HG03097 (cell line): ENCODE measurements around the gene NARF.
"Not testable (repeated sequence)": the region's sequence is repeated elsewhere in the genome, so short reads cannot be mapped to it uniquely, and the experiment has no call there.

Experiments
- ATAC-seq: cut with Tn5 transposase; IDR thresholded peaks from one replicate; pipeline ENCODE4 v1.9.1; 2021; ENCODE audit not compliant: unreplicated experiment, low FRiP score

The NARF gene

DNA sequence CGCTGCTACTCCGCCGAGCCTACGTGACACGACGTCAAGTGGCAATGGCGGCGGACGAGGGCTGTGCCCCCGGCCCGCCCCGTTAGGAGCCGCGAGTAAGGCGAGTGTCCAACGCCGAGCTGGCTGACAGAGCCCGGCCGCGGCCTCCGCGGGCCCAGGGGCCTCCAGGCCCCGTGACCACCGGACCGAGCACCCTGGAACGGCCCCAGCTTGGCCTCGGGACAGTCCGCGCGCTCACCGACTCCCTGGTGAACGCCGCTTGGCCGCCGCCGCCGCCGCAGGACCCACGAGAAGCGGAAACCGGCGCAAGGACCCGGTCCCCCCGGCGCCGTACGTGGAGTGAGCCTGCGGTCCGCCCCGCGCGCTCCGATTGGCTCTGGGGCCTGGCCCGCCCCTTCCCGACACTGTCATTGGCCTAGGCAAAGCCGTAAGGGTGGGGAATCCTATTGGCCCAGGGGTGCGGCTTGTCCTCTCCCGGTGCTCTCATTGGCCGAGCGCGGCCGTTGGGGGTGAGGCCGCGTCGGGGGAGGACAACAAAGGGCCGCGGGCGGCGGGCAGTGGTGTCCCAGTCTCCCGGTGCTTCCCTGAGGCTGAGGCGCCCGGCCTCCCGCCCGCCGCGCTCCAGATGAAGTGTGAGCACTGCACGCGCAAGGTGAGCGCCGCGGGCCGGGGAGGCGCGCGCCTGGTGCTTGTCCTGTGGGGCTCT is at the start of gene NARF:
Gene NARF (plus strand): TSS at position 563 of the 706 bp plus-strand sequence. CDS start 63 bp downstream, at position 626.
- peak; percentile 88 for ATAC-seq

DNA sequence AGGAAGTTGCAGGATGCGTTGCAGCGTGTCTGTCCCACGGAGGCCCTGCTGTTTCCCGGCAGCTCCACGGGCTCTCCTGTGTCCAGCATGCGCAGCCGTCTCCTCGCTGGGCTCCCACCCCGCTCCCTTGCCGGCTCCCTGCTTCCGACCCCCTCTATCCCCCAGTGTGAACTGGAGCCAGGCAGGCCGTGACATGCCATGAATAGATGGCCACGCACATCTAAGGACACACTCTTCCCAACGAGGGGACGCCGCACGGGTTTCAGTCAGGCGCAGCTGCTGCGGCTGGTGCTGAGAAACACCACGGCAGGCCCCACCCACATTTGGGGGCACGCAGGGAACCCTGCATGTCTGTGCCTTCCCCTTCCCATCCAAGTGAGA is 49.6 kb upstream of the NARF start:
- ATAC-seq = no peak

DNA sequence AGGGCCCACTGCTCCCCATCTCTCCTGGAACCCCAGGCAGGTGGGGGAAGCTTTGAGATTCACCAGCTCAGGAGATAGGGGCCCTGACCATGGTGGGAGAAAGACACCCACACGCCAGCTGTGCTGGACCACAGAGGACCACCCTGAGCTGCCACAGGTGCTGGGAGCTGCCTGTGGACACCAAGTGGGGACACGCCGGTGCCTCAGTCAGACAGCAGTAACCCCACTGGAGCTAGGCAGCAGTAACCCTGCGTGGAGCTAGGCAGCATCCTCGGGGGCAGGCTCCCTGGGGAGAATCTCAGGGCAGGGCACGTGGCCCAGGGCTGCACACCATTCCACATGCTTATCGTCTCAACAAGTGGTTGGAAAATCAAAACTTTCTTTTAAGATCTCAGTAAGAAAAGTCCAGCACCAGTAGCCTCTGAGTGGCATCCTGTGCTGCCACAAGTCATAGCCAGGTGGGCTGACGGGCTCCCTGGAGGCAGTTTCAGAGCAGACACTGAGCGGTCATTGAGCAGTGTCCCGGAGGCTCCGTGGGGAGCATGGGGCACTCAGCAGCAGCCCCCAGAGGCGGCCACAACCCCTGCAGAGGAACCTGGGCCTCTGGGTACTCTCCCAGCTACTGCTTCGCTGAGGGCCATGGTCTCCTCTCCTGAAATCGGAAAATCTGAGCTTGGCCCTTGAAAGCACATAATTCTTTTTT is 48.4 kb upstream of the NARF start:
- ATAC-seq = no peak

DNA sequence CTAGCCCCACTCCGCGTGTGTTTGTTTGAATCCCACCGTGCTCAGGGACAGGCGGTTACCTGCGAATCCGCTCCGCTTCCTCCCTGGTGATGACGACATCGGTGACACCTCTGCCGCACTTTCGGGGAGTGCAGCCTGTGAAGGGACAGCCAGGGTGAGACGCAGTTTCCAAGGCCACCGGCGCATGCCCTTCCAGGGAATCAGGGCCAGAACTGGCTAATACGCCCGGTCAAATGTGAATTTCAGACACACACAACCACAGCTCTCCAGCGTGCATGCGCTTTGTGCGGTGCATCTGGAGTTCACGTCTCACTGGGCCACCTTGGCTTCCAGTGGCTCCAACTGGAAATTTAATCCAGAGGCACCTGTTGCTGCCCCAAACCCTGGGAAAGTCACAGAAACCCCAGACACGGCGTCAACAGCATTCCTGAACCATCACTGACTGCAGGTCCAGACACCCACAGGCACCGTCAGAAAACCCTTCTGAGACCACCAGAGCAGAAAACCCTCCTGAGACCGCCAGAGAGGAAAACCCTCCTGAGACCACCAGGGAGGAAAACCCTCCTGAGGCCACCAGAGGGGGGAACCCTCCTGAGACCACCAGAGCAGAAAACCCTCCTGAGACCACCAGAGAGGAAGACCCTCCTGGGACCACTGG is 47.0 kb upstream of the NARF start:
- ATAC-seq = no peak

DNA sequence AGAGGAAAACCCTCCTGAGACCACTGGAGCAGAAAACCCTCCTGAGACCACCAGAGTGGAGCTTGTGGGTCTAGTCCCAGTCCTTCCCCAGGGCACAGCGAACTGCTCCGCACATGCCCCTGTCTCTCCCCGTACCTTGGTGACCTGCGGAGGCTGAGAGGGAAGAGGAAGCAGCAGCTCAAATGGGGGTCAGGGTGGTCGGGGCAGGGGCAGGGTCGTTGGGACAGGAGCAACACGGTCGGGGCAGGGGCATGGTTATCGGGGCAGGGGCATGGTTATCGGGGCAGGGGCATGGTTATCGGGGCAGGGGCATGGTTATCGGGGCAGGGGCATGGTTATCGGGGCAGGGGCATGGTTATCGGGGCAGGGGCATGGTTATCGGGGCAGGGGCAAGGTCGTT is 46.5 kb upstream of the NARF start:
- not testable (repeated sequence) for ATAC-seq

DNA sequence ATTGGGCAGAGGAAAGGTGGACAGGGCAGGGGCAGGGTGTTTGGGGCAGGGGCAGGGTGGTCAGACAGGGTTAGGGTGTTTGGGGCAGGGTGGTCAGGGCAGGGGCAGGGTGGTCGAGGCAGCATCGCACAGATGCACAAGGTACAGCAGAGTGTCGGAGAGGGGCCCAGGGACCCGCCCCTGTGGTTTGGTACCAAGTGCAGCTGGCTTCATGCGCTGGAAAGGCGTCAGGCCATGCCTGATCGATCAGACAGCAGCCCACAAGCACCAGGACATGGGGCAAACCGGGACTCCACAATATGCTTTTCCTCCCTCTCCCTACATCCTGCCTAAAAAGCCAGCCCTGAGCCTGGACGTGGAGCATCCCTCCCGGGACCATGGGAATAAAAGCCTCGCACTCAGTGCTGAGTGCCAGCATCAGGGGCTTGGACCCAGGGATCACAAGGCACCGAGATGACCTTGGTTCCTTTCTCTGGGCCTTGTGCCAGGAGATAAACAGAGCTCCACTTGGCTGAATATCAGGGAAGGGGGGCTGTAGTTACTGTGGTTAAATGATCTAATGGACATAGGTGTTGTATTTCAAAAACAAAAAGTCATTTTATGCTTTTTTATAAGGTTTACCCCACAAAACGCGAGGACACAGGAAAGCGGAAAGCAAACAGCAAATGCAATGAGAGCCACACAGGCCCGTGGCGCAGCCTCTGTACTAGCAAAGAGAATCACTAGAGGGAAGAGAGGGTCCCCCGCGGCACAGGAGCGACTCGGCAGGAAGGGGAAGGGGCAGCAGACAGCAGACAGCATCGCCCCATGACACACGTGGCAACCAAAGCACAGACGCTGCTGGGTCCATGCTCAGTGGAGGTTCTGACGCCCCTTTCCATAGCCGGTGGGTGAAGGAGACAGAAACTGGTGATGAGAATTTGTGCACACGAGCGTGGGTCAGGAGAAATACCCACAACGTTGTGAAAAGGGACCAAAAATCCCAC is 45.7 kb upstream of the NARF start:
- ATAC-seq = no peak

DNA sequence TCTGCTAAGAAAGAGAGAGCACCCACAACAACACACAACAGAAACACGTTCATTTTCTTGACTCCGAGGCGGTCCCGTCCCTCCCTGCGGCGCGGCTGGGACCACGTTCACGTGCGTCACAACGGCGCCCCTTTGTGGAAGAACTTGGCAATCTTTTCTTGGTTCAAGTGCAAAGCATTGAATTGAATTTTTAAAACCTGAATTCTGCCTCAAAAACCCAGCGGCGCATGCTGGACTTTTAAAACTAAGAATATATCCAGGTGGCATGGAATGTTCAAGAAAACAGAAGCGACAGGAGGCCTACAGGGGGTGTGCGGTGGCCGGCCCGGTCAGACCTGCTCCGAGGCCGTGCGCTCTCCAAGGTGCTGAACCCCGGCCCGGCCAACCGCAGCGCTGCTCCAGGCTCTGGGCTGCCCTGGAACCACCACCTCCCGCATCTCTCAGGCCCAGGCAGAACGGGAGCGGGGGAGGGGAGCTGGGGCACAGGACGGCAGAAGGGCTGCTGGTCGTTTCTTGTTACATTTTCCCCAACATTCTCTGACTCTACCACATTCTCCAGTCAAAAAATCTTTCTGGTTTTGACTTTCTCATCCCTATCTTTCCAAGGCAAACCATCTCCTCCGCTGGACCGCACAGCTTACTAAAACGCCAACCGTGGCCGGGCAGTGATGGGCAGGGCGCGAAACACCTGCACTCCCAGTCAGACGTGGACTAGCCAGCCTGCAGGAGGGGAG is 43.8 kb upstream of the NARF start:
- ATAC-seq = no peak

DNA sequence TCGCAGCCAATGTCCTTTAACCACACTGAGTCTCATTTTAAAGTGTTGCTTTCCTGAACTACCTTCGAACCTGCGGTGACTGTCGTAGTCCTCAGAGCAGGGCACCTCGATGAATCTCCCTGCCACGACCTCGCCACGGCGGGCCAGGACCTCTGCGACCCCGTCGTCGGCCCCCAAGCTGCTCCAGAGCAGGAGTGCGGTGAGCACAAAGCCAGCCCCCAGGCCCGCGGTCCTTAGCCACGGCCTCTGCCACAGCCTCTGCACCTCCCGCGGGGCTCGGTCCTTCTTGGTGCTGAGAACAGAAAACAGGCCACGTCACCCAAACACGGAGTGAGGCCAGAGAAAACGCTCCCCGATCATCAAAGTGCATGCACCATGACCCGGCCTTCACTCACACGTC is 43.2 kb upstream of the NARF start:
- ATAC-seq = no peak

DNA sequence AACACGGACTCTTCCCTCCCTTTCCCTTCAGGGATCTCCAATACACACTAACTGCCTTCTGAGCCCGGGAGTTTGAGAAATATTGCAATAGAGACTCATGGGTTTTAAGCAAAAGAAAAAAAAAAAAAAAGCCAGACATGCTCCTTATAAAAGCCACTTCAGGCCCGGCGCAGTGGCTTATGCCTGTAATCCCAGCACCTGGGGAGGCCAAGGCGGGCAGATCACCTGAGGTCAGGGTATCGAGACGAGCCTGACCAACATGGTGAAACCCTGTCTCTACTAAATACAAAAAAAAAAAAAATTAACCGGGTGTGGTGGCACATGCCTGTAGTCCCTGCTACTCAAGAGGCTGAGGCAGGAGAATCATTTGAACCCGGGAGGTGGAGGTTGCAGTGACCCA is 42.8 kb upstream of the NARF start:
- ATAC-seq = no peak

DNA sequence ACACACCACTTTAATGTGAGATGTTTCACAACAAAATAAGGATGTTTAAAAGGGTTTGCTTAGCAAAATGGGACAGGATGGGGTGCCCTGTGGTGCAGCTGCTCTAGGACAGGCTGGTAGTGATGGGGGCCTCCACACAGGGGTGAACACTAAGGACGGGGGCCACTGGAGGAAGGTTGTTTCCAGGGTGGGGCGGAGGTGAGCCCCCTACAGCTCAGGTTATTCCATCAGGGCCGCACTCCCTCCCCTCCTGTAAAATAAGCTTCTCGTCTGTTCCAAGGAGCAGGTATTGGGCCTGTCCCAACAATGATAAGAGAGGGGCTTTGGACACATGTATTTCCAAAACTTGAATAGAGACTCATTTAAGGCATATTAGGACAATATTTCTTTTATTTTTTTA is 42.3 kb upstream of the NARF start:
- no peak for ATAC-seq

DNA sequence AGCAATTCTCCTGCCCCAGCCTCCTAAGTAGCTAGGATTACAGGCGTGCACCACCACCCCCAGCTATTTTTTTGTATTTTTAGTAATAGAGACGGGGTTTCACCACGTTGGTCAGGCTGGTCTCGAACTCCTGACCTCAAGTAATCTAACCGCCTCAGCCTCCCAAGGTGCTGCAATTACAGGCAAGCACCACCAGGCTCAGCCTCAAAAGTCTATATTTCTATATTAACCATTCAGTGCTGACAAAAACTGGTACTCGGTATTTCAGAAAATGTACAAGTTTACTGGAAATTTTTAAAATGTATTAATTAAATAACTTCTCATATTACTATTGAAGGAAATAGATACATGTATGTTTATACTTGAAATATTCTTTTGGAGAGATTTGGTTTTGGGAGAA is 41.8 kb upstream of the NARF start:
- no peak for ATAC-seq

DNA sequence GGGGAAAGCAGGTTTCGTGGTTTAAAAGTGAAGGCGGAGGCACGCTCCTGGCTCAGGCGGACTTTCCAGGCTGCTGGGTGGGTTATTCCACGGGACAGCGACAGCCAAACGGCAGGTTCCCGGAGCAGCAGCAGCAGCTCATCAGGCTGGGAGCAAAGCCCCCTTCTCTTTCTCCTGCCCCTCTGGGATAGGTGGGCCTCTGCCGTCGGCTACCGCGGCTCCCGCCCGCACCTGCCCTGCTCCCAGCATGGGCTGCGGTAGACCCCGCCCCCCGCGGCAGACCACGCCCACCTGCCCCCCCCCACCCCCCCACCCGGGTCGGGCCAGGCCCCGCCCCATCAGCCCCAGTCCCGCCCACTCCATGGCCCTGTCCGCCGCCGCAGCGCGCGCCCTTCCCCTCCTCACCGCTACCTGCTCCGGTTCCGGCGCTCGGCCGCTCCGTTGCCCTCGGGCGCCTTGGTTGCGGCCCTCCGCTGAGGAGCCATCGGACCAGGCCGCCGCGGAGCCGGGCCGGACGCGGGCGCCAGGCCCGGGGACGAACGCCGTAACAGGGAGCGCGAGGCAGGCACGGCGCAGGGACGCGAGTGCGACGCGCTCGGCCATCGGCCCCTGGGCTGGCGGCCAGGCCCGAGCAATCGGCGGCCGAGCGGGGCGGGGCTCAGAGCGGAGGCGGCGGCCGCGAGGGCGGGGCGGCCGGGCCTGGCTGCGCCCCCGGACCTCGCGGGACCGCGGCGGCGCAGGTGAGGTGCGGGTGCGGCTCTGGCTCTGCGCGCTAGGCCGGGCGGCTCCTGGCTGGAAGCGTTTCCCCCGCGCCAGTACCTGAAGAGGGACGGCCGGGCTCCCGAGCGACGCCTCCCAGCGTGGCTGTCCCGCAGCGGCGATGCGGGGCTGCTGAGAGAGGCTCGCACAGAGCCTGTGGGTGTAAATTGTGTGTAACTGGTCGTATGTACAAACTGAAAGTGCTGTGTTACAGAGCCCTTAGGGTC is 40.2 kb upstream of the NARF start, which contains the start of the genes HEXD and OGFOD3:
Gene HEXD (plus strand): TSS at position 347 of the 986 bp plus-strand sequence. CDS start 1,453 bp downstream, outside the sequence.
Gene OGFOD3 (minus strand): TSS at position 586 of the 986 bp plus-strand sequence. CDS start 101 bp downstream, at position 485.
- peak; percentile 77 for ATAC-seq

DNA sequence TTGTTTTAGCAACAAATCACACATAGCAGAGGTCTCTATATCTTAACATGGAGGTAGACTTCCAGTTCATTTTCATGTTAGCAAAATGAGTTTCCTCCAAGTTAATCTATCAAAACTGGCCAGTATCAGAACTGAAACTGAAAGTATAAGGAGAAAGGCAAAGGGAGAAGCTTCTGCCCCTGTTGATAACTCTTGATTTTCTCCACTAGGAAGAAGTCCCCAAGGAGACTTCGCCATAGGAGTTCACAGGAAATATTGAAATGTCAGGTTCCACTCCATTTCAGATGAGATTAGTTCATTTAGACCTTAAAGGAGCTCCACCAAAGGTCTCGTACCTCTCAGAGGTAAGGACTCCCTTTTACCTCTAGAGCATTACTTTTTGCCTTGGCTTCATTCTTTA is 39.0 kb upstream of the NARF start:
- ATAC-seq = no peak

DNA sequence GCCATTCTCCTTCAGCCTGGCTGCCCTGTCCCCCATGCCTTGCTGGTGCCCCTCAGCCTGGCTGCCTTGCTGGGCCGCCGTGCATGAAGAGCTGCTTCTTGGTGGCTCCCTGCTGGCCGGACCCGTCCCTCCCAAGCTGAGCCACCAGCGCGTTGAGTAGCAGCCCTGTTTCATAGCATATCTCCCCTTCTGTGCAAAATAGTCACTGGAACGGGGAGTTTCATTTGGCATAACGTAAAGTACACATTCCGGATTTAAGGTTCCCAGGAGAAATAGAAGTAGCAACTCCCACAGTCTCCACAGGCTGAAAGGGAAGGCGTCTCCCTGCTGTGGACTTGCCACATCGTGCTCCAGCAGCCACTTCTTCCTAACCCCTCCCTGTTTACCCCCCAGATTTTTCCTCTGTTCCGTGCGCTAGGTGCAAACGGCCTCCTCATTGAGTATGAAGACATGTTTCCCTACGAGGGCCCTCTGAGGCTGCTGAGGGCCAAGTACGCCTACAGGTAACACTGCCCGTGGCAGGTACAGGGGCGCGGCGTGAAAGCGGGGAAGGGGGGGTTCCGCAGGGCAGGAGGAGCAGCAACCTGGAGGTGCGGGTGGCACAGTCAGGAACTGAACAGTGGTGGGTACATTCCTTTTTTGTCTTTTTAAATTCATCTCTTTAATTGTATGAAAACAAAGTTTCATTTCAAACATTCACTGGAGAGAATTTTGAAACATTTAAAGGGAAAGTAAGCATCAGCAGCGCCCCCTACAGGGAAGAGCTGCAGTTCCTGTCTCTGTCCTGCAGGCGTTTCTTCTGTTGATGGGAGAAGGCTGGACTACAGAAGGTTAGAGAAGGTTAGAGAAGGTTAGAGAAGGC is 34.3 kb upstream of the NARF start:
- no peak for ATAC-seq

DNA sequence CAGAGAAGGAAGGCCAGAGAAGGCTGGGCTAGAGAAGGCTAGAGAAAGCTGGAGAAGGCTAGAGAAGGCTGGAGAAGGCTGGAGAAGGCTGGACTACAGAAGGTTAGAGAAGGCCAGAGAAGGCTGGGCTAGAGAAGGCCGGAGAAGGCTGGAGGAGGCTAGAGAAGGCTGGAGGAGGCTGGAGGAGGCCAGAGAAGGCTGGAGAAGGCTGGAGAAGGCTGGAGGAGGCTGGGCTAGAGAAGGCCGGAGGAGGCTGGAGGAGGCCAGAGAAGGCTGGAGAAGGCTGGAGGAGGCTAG is 33.7 kb upstream of the NARF start:
- no peak for ATAC-seq

DNA sequence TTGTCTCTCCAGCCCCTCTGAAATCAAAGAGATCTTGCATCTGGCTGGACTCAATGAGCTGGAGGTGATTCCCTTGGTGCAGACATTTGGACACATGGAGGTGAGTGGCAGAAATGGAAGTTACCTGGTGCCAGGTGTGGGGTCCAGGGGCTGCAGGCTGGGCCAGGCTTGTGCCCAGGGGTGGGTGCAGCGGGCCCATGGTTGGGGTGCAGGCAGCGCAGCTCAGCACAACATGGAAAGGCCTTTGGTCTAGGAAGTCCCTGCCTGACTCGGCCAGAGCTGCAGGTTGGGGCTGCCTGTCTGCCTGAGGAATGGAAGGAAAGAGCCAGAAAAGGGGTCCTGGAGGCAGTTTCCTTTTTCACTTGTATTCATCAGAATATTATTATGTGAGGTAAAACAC is 30.0 kb upstream of the NARF start:
- no peak for ATAC-seq

DNA sequence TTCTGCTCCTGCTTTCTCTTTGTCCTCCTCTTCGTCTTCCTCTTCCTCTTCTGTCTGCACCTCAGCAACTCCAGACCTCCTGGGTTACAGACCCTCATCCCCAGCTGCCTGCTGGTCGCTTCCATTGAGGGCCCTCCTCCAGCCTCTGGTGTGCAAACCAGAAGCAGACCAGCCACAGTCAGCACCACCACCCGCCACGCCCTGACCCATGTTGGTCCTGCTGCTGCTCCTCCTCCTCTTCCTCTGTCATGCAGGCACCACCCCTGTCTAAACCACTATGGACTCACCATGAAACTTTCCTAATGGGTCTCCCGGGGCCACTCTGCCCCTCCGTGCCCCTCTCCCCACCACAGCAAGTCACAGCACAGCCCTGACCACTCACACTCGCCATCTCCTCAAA is 28.7 kb upstream of the NARF start:
- no peak for ATAC-seq

DNA sequence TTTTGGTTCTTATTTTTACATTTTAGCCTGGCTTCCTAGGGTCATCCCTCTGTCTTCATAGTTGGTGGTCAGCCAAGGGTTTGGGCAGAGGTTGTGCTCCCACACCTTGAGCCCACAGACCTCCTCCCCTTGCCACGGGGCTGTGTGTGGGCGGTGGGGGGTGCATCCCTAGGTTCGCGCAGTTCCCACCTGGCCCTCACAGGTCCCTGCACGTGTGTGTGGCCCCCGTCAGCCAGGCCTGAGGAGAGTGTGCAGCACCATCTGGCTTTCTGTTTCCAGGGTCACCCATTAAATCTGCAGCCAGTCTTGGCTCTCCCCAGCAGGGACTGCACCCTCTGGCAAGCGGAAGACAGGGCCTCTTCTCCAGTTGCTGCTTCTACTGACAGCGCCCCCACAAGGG is 26.5 kb upstream of the NARF start:
- ATAC-seq = no peak
